Transverse colon (tissue), 4 donors: ENCODE data around the gene SMC4. TPM values are rescaled to one million over a fixed set of nuclear protein-coding genes. Genes with fewer than 3 reads are reported as not detected.

Experiments used
- DNase-seq: peaks from one replicate; pipeline ENCODE4 v3.0.0-alpha.2; 2019
- H3K27ac ChIP-seq, 4 donors: fragments of 200-600 bp; sonication (generic); 2 replicates each; pipeline ENCODE4 v1.5.1; 2016 to 2018; ENCODE audit warnings: inconsistent platforms in 4 of 4
- H3K27me3 ChIP-seq: fragments of 200-600 bp; sonication (generic); 2 replicates; pipeline ENCODE4 v1.5.1; 2017; ENCODE audit warnings: inconsistent platforms
- H3K36me3 ChIP-seq, 4 donors: fragments of 200-600 bp; sonication (generic); 2 replicates each; pipeline ENCODE4 v1.5.1; 2017 to 2019; ENCODE audit warnings: inconsistent platforms in 4 of 4
- H3K4me1 ChIP-seq, 4 donors: fragments of 200-600 bp; sonication (generic); 2 replicates each; pipeline ENCODE4 v1.5.1; 2017 to 2020; ENCODE audit warnings: inconsistent platforms in 4 of 4
- H3K4me3 ChIP-seq, 4 donors: fragments of 200-600 bp; sonication (generic); 1 replicate in 1 of 4; 2 replicates in 3 of 4; pipeline versions ENCODE4 v1.5.1 to v1.6.1; 2017 to 2019; ENCODE audit warnings: inconsistent platforms in 4 of 4
- H3K9me3 ChIP-seq, 2 donors: fragments of 200-600 bp; sonication (generic); 2 replicates each; pipeline ENCODE4 v1.5.1; 2017 to 2019; ENCODE audit warnings: inconsistent platforms in 2 of 2
- CTCF ChIP-seq, 5 experiments: fragments of 200-600 bp in 3 of 5; fragments of 450-650 bp in 2 of 5; sonication (generic) in 3 of 5; IDR thresholded peaks; 1 replicate in 2 of 5; 2 replicates in 3 of 5; pipeline ENCODE4 v1.5.1; 2016 to 2017; ENCODE audit warnings: antibody characterized with exemption in 5 of 5, inconsistent platforms in 3 of 5, mild to moderate bottlenecking in 2 of 5, moderate library complexity in 1 of 5
- EP300 ChIP-seq: sonication (generic); formaldehyde crosslinking; IDR thresholded peaks from one replicate; pipeline ENCODE4 v1.6.1; 2017; ENCODE audit warnings: antibody characterized with exemption, low read depth
- POLR2A ChIP-seq: fragments of 450-650 bp; IDR thresholded peaks from one replicate; pipeline ENCODE4 v1.6.1; 2016; ENCODE audit warnings: antibody characterized with exemption, mild to moderate bottlenecking, moderate library complexity
- POLR2AphosphoS5 ChIP-seq, 3 donors: sonication (generic); formaldehyde crosslinking; IDR thresholded peaks; one replicate each; pipeline ENCODE4 v1.6.1; 2016; ENCODE audit warnings: antibody characterized with exemption in 3 of 3
- WGBS, 2 donors: methylation state at CpG; one replicate each; pipeline ENCODE4 v1.1.5; 2018; ENCODE audit warnings: low coverage in 1 of 2; 5-methylcytosine and 5-hydroxymethylcytosine counted together
- in situ Hi-C, 4 donors: fragments of 200-750 bp; cut with MboI; loops; one replicate each; pipeline versions ENCODE4 v1.15.0 to v1.15.1; 2017; ENCODE audit warnings: low sequenced_read_pairs in 3 of 4, low pct_ligation_motif_present in 1 of 4, low pct_unique_long_range_greater_than_20kb in 1 of 4
- intact Hi-C: fragments of 100-400 bp; cut with DNase I; formaldehyde crosslinking; loops from one replicate; pipeline ENCODE4 v1.15.1; 2023; ENCODE audit warnings: low total_unique reads
- total RNA-seq, 4 donors: library from RNA; depleted of rRNA; stranded (reverse); fragments of >200 nt; gene quantifications; one replicate each; pipeline ENCODE4 v1.1.0, GENCODE V29; 2016

The SMC4 gene
- total RNA-seq, 4 donors from 2014 or later: 29.4 to 263 (median 57.9) TPM

DNA sequence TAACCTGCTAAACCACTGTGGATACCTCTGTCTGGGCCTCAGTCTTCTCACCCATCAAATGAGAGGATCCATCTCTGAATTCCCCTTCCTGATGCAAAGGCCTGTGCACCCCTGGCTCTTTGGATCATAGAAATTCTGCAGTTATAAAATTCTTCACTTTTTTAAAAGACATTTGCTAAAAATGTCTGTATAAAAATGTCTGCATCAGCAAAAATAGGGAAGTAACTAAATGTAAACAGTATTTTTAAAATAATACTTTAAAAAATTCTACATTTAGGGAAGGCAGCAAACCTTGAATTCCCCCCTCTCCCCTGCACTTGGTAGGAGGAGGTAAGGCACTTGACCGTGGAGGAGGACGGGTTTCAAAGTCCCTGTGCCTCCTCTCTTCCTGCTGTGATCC is 75.7 kb downstream of the SMC4 start:
- in situ Hi-C loops (no loop called here), intact Hi-C loops (no loop called here)
- no peaks in the 10 kb centered on the region for H3K36me3 ChIP-seq
- no peaks in the 10 kb centered on the region for H3K4me1 ChIP-seq
- TF ChIP-seq EP300: no peak
- TF ChIP-seq CTCF (IDR thresholded peaks at IDR 0.05): no peak
- TF ChIP-seq POLR2AphosphoS5 (IDR thresholded peaks at IDR 0.05): no peak
- TF ChIP-seq POLR2A: no peak
- WGBS, 2 donors: 64 to 71% methylated on average over 2 of the region's 2 CpGs
- no peaks in the 10 kb centered on the region for H3K9me3 ChIP-seq
- DNase-seq: no peak
- H3K27me3 ChIP-seq: no peaks in the 10 kb centered on the region
- H3K27ac ChIP-seq: no peak overlapping the region
- H3K4me3 ChIP-seq: no peak overlapping the region

- no peak for DNase-seq
- TF ChIP-seq POLR2AphosphoS5 (IDR thresholded peaks at IDR 0.05) (no peak), EP300 (no peak), CTCF (IDR thresholded peaks at IDR 0.05) (no peak), POLR2A (no peak)
- in situ Hi-C loops (no loop called here), intact Hi-C loops (no loop called here)
- H3K4me3 ChIP-seq: no peak overlapping the region
- WGBS, 2 donors: 95 to 100% methylated on average over 1 to 2 of the region's 2 CpGs
- no peaks in the 10 kb centered on the region for H3K27me3 ChIP-seq
- H3K4me1 ChIP-seq: no peaks in the 10 kb centered on the region
- H3K36me3 ChIP-seq: no peaks in the 10 kb centered on the region
- H3K27ac ChIP-seq: no peak overlapping the region
- H3K9me3 ChIP-seq: no peaks in the 10 kb centered on the region
These were observed 76.4 kb downstream of the SMC4 start for GRCh38 chr3:160475884-160476283.

DNA sequence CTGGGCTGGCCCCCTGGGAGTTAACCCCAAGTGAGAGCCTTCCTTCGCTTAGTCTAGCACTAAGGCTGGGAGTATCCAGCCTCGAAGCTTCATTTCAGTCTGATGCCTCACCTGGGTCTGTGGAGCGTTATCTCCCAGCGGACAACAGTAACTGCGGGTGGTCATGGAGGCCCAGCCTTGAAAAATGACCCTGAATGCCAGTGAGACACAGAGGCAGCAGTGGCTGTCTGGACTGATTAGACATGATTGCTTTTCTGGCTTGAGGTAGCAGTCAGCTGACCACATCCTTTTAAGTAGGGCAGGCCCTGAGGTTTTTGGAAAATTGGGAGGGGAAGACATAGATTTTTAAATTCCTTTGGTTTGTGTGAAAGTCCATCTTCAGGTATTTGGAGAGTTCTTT is 78.3 kb downstream of the SMC4 start:
- Histone ChIP-seq H3K9me3 (no peaks in the 10 kb centered on the region), H3K27ac (no peak overlapping the region), H3K36me3 (no peaks in the 10 kb centered on the region), H3K4me1 (no peaks in the 10 kb centered on the region), H3K4me3 (no peak overlapping the region), H3K27me3 (no peaks in the 10 kb centered on the region)
- intact Hi-C loops: no loop called here
- TF ChIP-seq POLR2A (no peak), CTCF (IDR thresholded peaks at IDR 0.05) (no peak), EP300 (no peak), POLR2AphosphoS5 (IDR thresholded peaks at IDR 0.05) (no peak)
- no peak for DNase-seq
- WGBS, 2 donors: 93% methylated on average over 5 of the region's 5 CpGs; no CpG with 5 or more reads in 1 of the 2 donors
- in situ Hi-C loops: no loop called here

DNA sequence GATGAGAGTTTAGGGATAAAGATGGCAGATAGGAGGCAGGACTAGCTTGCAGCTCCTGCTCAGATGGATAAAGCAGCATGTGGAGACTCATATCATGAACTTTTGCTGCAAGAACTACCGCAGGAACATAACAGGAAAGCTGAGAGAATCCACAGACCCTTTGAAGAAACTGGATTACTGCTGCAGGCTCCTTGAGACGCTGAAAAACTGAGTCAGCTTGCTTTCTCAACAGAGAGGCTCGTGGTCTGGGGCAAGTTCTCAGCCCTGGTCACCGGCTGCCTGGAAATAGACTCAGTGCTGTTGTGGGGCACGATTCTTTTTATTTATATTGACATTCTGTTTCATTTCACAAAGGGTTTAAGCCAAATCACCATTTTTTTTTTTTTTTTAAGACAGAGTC is 78.9 kb downstream of the SMC4 start:
- H3K36me3 ChIP-seq: no peaks in the 10 kb centered on the region
- H3K4me1 ChIP-seq: no peaks in the 10 kb centered on the region
- no peak for DNase-seq
- H3K4me3 ChIP-seq: no peak overlapping the region
- intact Hi-C loops (no loop called here), in situ Hi-C loops (no loop called here)
- WGBS, 2 donors: 79 to 91% methylated on average over 4 to 5 of the region's 5 CpGs
- no peak overlapping the region for H3K27ac ChIP-seq
- no peak for TF ChIP-seq EP300
- H3K27me3 ChIP-seq: no peaks in the 10 kb centered on the region
- H3K9me3 ChIP-seq: no peaks in the 10 kb centered on the region

GRCh38 chr3:160479376-160479775 is 79.9 kb downstream of the SMC4 start:
- DNase-seq: no peak
- Histone ChIP-seq H3K27ac (no peak overlapping the region), H3K27me3 (no peaks in the 10 kb centered on the region), H3K9me3 (no peaks in the 10 kb centered on the region), H3K4me1 (no peaks in the 10 kb centered on the region), H3K4me3 (no peak overlapping the region), H3K36me3 (no peaks in the 10 kb centered on the region)
- intact Hi-C loops (no loop called here), in situ Hi-C loops (no loop called here)
- 93 to 100% methylated on average over 2 to 10 of the region's 10 CpGs for WGBS, 2 donors
- no peak for TF ChIP-seq POLR2AphosphoS5 (IDR thresholded peaks at IDR 0.05)
- TF ChIP-seq CTCF (IDR thresholded peaks at IDR 0.05): no peak
- no peak for TF ChIP-seq EP300
